HCT116 (cell line): ENCODE measurements around the gene PCNX1. TPM values are rescaled to one million over a fixed set of nuclear protein-coding genes. Genes with fewer than 3 reads are reported as not detected.

Source experiments
- ATAC-seq: fragments of 200-7000 bp; cut with Tn5 transposase; 2 replicates; pipeline ENCODE4 v1.9.1; 2020; ENCODE audit warnings: mild to moderate bottlenecking, moderate library complexity
- BruUV-seq: library from RNA; stranded (reverse); fragments of 400-500 nt; replicated peaks from 2 replicates; lab custom pipeline; 2021; lab: Mats Ljungman, UMichigan
- CTCF ChIA-PET: fragments of 300-600 bp; sonication (Branson Sonifier 250); formaldehyde crosslinking; loops from one replicate; lab custom pipeline; 2021; ENCODE audit warnings: antibody characterized with exemption; lab: Charles Lee
- POLR2A ChIA-PET: fragments of 300-600, 350-600 bp; sonication (Branson Sonifier 250); formaldehyde crosslinking; loops from one replicate; lab custom pipeline; 2021; ENCODE audit warnings: antibody characterized with exemption; lab: Charles Lee
- RAD21 ChIA-PET, 2 experiments: fragments of 300-600 bp; sonication (Branson Sonifier 250); formaldehyde crosslinking; loops; one replicate each; lab custom pipeline; 2023; ENCODE audit warnings: low total read pairs in 2 of 2; ENCODE audit not compliant: uncharacterized antibody in 2 of 2, unreplicated experiment in 2 of 2, low non-redundant PET in 1 of 2; lab: Charles Lee
- DNase-seq: peaks from one replicate; pipeline ENCODE4 v3.0.0-alpha.2; 2010; ENCODE audit warnings: low read depth, low spot score
- H2AFZ ChIP-seq: fragments of 200-600 bp; shearing (Covaris generic), sonication (generic); 2 replicates; pipeline ENCODE4 v1.6.1; 2017; ENCODE audit warnings: low read depth, mixed run types, mixed read lengths, antibody characterized with exemption, low read length; ENCODE audit not compliant: poor library complexity, severe bottlenecking
- H3K27ac ChIP-seq: 2 replicates; pipeline ENCODE4 v1.5.1; 2012; ENCODE audit warnings: low read depth, low read length
- H3K27me3 ChIP-seq: fragments of 200-600 bp; sonication (generic); 2 replicates; pipeline ENCODE4 v1.6.1; 2016; ENCODE audit warnings: mixed run types, low read length, mixed read lengths; ENCODE audit not compliant: insufficient read depth
- H3K36me3 ChIP-seq, 2 experiments: fragments of 200-500 bp in 1 of 2; fragments of 200-600 bp in 1 of 2; sonication (Bioruptor generic) in 1 of 2; sonication (generic) in 1 of 2; 2 replicates each; pipeline versions ENCODE4 v1.5.1 to v1.6.1; 2014 to 2016; ENCODE audit warnings: low read length in 2 of 2, inconsistent platforms in 1 of 2, mixed read lengths in 1 of 2, mixed run types in 1 of 2; ENCODE audit not compliant: insufficient read depth in 2 of 2, control insufficient read depth in 1 of 2
- H3K4me1 ChIP-seq, 2 experiments: fragments of 200-600 bp in 1 of 2; sonication (generic) in 1 of 2; 2 replicates each; pipeline versions ENCODE4 v1.5.1 to v1.6.1; 2012 to 2017; ENCODE audit warnings: low read length in 2 of 2, inconsistent platforms in 1 of 2, mild to moderate bottlenecking in 1 of 2, mixed read lengths in 1 of 2, mixed run types in 1 of 2, moderate library complexity in 1 of 2; ENCODE audit not compliant: insufficient read depth in 2 of 2, control insufficient read depth in 1 of 2
- H3K4me2 ChIP-seq: fragments of 200-600 bp; sonication (generic); 2 replicates; pipeline ENCODE4 v1.6.1; 2017; ENCODE audit warnings: mixed run types, low read length, mixed read lengths
- H3K4me3 ChIP-seq, 2 experiments: fragments of 200-600 bp in 1 of 2; sonication (generic) in 1 of 2; replicated peaks in 1 of 2; 2 replicates each; pipeline ENCODE4 v1.5.1; 2011 to 2016; ENCODE audit warnings: low read length in 2 of 2, control low read depth in 1 of 2, low read depth in 1 of 2, mild to moderate bottlenecking in 1 of 2, mixed read lengths in 1 of 2, mixed run types in 1 of 2
- H3K79me2 ChIP-seq: fragments of 200-600 bp; sonication (generic); 2 replicates; pipeline ENCODE4 v1.6.1; 2017; ENCODE audit warnings: mild to moderate bottlenecking, mixed run types, low read length, moderate library complexity, mixed read lengths; ENCODE audit not compliant: insufficient read depth
- H3K9ac ChIP-seq: fragments of 200-600 bp; sonication (generic); 2 replicates; pipeline ENCODE4 v1.6.1; 2016; ENCODE audit warnings: low read length, mixed read lengths
- H3K9me2 ChIP-seq: fragments of 200-600 bp; sonication (generic), shearing (Covaris generic); 2 replicates; pipeline ENCODE4 v1.6.1; 2017; ENCODE audit warnings: mixed run types, mild to moderate bottlenecking, moderate library complexity; ENCODE audit not compliant: insufficient read depth
- H3K9me3 ChIP-seq, 2 experiments: fragments of 200-500 bp in 1 of 2; fragments of 200-600 bp in 1 of 2; sonication (Bioruptor generic) in 1 of 2; sonication (generic) in 1 of 2; 2 replicates each; pipeline ENCODE4 v1.6.1; 2014 to 2017; ENCODE audit warnings: low read length in 2 of 2, mixed read lengths in 2 of 2, inconsistent platforms in 1 of 2, low read depth in 1 of 2, mild to moderate bottlenecking in 1 of 2, mixed run types in 1 of 2, moderate library complexity in 1 of 2; ENCODE audit not compliant: control insufficient read depth in 1 of 2, insufficient read depth in 1 of 2
- H4K20me1 ChIP-seq: fragments of 200-600 bp; sonication (generic), shearing (Covaris generic); 2 replicates; pipeline ENCODE4 v1.6.1; 2017; ENCODE audit warnings: mixed run types, mild to moderate bottlenecking, moderate library complexity; ENCODE audit not compliant: insufficient read depth
- CBX3 ChIP-seq: IDR thresholded peaks from 2 replicates; pipeline ENCODE4 v1.6.1; 2012; ENCODE audit warnings: low read depth
- CEBPB ChIP-seq: IDR thresholded peaks from 2 replicates; pipeline ENCODE4 v1.6.1; 2012; ENCODE audit warnings: low read depth
- EZH2 ChIP-seq: fragments of 200-600 bp; sonication (generic); IDR thresholded peaks from 2 replicates; pipeline ENCODE4 v1.6.1; 2017; ENCODE audit warnings: antibody characterized with exemption, mixed run types
- EZH2phosphoT487 ChIP-seq: fragments of 200-600 bp; IDR thresholded peaks from 2 replicates; pipeline ENCODE4 v1.6.1; 2018; ENCODE audit warnings: antibody characterized with exemption, borderline replicate concordance
- FOSL1 ChIP-seq: IDR thresholded peaks from 2 replicates; pipeline ENCODE4 v1.6.1; 2012; ENCODE audit warnings: low read depth
- JUND ChIP-seq: IDR thresholded peaks from 2 replicates; pipeline ENCODE4 v1.6.1; 2012
- POLR2A ChIP-seq: IDR thresholded peaks from 2 replicates; pipeline ENCODE4 v1.7.0; 2011; ENCODE audit warnings: borderline replicate concordance; ENCODE audit not compliant: insufficient read depth, insufficient read length; ENCODE audit errors: extremely low read depth
- POLR2AphosphoS5 ChIP-seq: IDR thresholded peaks from 2 replicates; pipeline ENCODE4 v1.6.1; 2011; ENCODE audit warnings: mild to moderate bottlenecking, low read depth, low read length, moderate library complexity
- RAD21 ChIP-seq: IDR thresholded peaks from 2 replicates; pipeline ENCODE4 v1.6.1; 2012; ENCODE audit warnings: low read depth, mild to moderate bottlenecking
- SIN3A ChIP-seq: IDR thresholded peaks from 2 replicates; pipeline ENCODE4 v1.6.1; 2012; ENCODE audit warnings: low read depth
- SP1 ChIP-seq: IDR thresholded peaks from 2 replicates; pipeline ENCODE4 v1.6.1; 2012; ENCODE audit warnings: low read depth
- SRF ChIP-seq: IDR thresholded peaks from 2 replicates; pipeline ENCODE4 v1.6.1; 2012; ENCODE audit warnings: low read depth
- TCF7L2 ChIP-seq: IDR thresholded peaks from 2 replicates; pipeline ENCODE4 v1.7.0; 2011; ENCODE audit warnings: borderline replicate concordance, inconsistent platforms; ENCODE audit not compliant: insufficient read depth, insufficient read length; ENCODE audit errors: extremely low read depth
- YY1 ChIP-seq: IDR thresholded peaks from 2 replicates; pipeline ENCODE4 v1.6.1; 2011; ENCODE audit warnings: low read length, low read depth, moderate library complexity, mild to moderate bottlenecking; ENCODE audit not compliant: insufficient replicate concordance; ENCODE audit errors: extremely low read depth
- ZFX ChIP-seq: fragments of 450-650 bp; IDR thresholded peaks from 2 replicates; pipeline ENCODE4 v1.6.1; 2017
- ZNF274 ChIP-seq: fragments of 200-500 bp; sonication (Bioruptor generic); IDR thresholded peaks from 2 replicates; pipeline ENCODE4 v1.6.1; 2014; ENCODE audit warnings: mild to moderate bottlenecking, low read depth, low read length, inconsistent platforms
- intact Hi-C: fragments of 100-400 bp; cut with micrococcal nuclease; formaldehyde crosslinking; loops from 2 replicates; pipeline ENCODE4 v1.10.0; 2022
- total RNA-seq: library from RNA; stranded (reverse); gene quantifications from one replicate; pipeline ENCODE4 v1.2.1, GENCODE V29; 2021; ENCODE audit not compliant: unreplicated experiment
- TF ChIP-seq, protein P1 (sequence below): IDR thresholded peaks from 2 replicates; pipeline ENCODE4 v1.6.1; 2012; ENCODE audit warnings: low read depth
- TF ChIP-seq, protein P2 (sequence below): IDR thresholded peaks from 2 replicates; pipeline ENCODE4 v1.6.1; 2012
- TF ChIP-seq, protein P3 (sequence below): IDR thresholded peaks from 2 replicates; pipeline ENCODE4 v1.6.1; 2012
- TF ChIP-seq, protein P4 (sequence below), 3 experiments: fragments of 200-600 bp in 1 of 3; sonication (generic) in 1 of 3; IDR thresholded peaks in 2 of 3; conservative IDR thresholded peaks in 1 of 3; 2 replicates each; pipeline ENCODE4 v1.5.1; 2012 to 2017; ENCODE audit warnings: low read depth in 2 of 3, low read length in 2 of 3, antibody characterized with exemption in 1 of 3, borderline replicate concordance in 1 of 3, control low read depth in 1 of 3, mild to moderate bottlenecking in 1 of 3, mixed read lengths in 1 of 3, mixed run types in 1 of 3, moderate library complexity in 1 of 3; ENCODE audit not compliant: insufficient read depth in 1 of 3

Gene PCNX1
- total RNA-seq, 1 experiment from 2014 or later, result 52.2 TPM

DNA sequence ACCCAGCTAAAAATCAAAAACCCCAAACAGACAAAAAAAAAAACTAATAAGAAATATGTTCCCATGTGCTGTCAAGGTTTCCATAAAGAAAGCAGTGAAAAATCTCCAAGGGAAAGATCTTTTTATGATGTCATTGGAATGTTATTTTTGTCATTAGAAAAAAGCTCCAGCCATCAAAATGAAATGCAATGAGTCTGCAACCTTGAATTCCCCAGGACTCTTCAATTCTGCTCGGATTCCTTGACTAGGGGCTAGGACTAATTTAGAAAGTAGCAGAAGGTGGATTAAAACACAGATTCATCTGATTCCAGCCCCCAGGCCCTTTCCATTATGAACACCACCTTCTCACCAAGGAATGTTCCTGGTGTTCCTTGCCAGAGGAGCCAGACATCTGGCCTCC is 6.0 kb upstream of the PCNX1 start:
- ChIA-PET RAD21 (no interaction called here), POLR2A (no interaction called here), CTCF (no interaction called here)
- Histone ChIP-seq H3K36me3 (no peaks in the 10 kb centered on the region), H3K4me3 (no peak overlapping the region), H3K4me2 (no peak overlapping the region), H3K9me3 (no peaks in the 10 kb centered on the region; a peak in 1 of 4 replicates), H3K27ac (no peak overlapping the region), H2AFZ (no peak overlapping the region), H3K9ac (no peak overlapping the region), H3K27me3 (no peaks in the 10 kb centered on the region), H3K9me2 (no peaks in the 10 kb centered on the region), H4K20me1 (no peaks in the 10 kb centered on the region), H3K4me1 (peaks cover 0 to 7% of the 10 kb centered on the region in 2 experiments; a peak in 2 of 4 replicates), H3K79me2 (no peaks in the 10 kb centered on the region)
- no peak for TF ChIP-seq ZFX
- no peak for TF ChIP-seq RAD21
- no peak for TF ChIP-seq SIN3A
- TF ChIP-seq, protein P1, sequence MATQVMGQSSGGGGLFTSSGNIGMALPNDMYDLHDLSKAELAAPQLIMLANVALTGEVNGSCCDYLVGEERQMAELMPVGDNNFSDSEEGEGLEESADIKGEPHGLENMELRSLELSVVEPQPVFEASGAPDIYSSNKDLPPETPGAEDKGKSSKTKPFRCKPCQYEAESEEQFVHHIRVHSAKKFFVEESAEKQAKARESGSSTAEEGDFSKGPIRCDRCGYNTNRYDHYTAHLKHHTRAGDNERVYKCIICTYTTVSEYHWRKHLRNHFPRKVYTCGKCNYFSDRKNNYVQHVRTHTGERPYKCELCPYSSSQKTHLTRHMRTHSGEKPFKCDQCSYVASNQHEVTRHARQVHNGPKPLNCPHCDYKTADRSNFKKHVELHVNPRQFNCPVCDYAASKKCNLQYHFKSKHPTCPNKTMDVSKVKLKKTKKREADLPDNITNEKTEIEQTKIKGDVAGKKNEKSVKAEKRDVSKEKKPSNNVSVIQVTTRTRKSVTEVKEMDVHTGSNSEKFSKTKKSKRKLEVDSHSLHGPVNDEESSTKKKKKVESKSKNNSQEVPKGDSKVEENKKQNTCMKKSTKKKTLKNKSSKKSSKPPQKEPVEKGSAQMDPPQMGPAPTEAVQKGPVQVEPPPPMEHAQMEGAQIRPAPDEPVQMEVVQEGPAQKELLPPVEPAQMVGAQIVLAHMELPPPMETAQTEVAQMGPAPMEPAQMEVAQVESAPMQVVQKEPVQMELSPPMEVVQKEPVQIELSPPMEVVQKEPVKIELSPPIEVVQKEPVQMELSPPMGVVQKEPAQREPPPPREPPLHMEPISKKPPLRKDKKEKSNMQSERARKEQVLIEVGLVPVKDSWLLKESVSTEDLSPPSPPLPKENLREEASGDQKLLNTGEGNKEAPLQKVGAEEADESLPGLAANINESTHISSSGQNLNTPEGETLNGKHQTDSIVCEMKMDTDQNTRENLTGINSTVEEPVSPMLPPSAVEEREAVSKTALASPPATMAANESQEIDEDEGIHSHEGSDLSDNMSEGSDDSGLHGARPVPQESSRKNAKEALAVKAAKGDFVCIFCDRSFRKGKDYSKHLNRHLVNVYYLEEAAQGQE, result no peak
- no peak for TF ChIP-seq ZNF274
- TF ChIP-seq JUND, result no peak
- TF ChIP-seq POLR2AphosphoS5, result no peak
- no peak for TF ChIP-seq TCF7L2
- TF ChIP-seq FOSL1, result no peak
- TF ChIP-seq, protein P2, sequence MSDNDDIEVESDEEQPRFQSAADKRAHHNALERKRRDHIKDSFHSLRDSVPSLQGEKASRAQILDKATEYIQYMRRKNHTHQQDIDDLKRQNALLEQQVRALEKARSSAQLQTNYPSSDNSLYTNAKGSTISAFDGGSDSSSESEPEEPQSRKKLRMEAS, result no peak
- no peak for TF ChIP-seq EZH2phosphoT487
- TF ChIP-seq CEBPB, result no peak
- TF ChIP-seq EZH2, result no peak
- TF ChIP-seq, protein P3, sequence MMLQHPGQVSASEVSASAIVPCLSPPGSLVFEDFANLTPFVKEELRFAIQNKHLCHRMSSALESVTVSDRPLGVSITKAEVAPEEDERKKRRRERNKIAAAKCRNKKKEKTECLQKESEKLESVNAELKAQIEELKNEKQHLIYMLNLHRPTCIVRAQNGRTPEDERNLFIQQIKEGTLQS, result no peak
- no peak for TF ChIP-seq SP1
- no peak for TF ChIP-seq YY1
- no peak for TF ChIP-seq POLR2A
- TF ChIP-seq CBX3, result no peak
- TF ChIP-seq SRF, result no peak
- TF ChIP-seq, protein P4, sequence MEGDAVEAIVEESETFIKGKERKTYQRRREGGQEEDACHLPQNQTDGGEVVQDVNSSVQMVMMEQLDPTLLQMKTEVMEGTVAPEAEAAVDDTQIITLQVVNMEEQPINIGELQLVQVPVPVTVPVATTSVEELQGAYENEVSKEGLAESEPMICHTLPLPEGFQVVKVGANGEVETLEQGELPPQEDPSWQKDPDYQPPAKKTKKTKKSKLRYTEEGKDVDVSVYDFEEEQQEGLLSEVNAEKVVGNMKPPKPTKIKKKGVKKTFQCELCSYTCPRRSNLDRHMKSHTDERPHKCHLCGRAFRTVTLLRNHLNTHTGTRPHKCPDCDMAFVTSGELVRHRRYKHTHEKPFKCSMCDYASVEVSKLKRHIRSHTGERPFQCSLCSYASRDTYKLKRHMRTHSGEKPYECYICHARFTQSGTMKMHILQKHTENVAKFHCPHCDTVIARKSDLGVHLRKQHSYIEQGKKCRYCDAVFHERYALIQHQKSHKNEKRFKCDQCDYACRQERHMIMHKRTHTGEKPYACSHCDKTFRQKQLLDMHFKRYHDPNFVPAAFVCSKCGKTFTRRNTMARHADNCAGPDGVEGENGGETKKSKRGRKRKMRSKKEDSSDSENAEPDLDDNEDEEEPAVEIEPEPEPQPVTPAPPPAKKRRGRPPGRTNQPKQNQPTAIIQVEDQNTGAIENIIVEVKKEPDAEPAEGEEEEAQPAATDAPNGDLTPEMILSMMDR (IDR thresholded peaks at IDR 0.05 in 2 of 3, conservative IDR thresholded peaks at IDR 0.05 in 1 of 3; ENCODE audit: borderline replicate concordance in 1 of 3, insufficient read depth in 1 of 3, low read depth in 2 of 3, low read length in 2 of 3), result no peak
- BruUV-seq, result no TSS peak
- intact Hi-C loops, result no loop called here
- ATAC-seq (no peak), DNase-seq (no peak)
